SK-N-SH treated with all-trans-retinoic acid at 6 μM for 48 hours (cell line): ENCODE data around the gene ITPKB.

Experiments
- ATAC-seq: fragments of 200-7000 bp; cut with Tn5 transposase; 3 replicates; pipeline ENCODE4 v1.9.1; 2020; ENCODE audit warnings: mild to moderate bottlenecking, moderate library complexity
- ARNTL ChIP-seq: fragments of 450-650 bp; formaldehyde crosslinking; IDR thresholded peaks from 2 replicates; pipeline ENCODE4 v1.5.0; 2020; ENCODE audit warnings: low read depth, mild to moderate bottlenecking, moderate library complexity, borderline replicate concordance
- BACH2 ChIP-seq: fragments of 250-450 bp; sonication (Bioruptor Pico); IDR thresholded peaks from 2 replicates; pipeline ENCODE4 v1.9.0; 2021; ENCODE audit warnings: mild to moderate bottlenecking, borderline replicate concordance
- CSDC2 ChIP-seq: fragments of 250-450 bp; sonication (Bioruptor Pico); IDR thresholded peaks from 2 replicates; pipeline ENCODE4 v1.5.0; 2020; ENCODE audit warnings: mild to moderate bottlenecking, moderate library complexity
- ESRRG ChIP-seq: fragments of 250-450 bp; sonication (Bioruptor Pico); IDR thresholded peaks from 2 replicates; pipeline ENCODE4 v1.6.1; 2021; ENCODE audit warnings: mild to moderate bottlenecking
- GLIS3 ChIP-seq: fragments of 250-450 bp; sonication (Bioruptor Pico); IDR thresholded peaks from 2 replicates; pipeline ENCODE4 v1.5.0; 2020; ENCODE audit warnings: mild to moderate bottlenecking, moderate library complexity
- ISL1 ChIP-seq: fragments of 250-450 bp; sonication (Bioruptor Pico); IDR thresholded peaks from 2 replicates; pipeline ENCODE4 v2.1.2; 2022; ENCODE audit warnings: mild to moderate bottlenecking, moderate library complexity
- OSR1 ChIP-seq: fragments of 250-450 bp; sonication (Bioruptor Pico); IDR thresholded peaks from 2 replicates; pipeline ENCODE4 v1.8.0; 2022; ENCODE audit warnings: moderate library complexity, mild to moderate bottlenecking, inconsistent platforms
- PPARA ChIP-seq: fragments of 250-450 bp; sonication (Bioruptor Pico); IDR thresholded peaks from 2 replicates; pipeline ENCODE4 v1.5.0; 2020; ENCODE audit warnings: mild to moderate bottlenecking, borderline replicate concordance
- RARB ChIP-seq: fragments of 250-450 bp; sonication (Bioruptor Pico); IDR thresholded peaks from 2 replicates; pipeline ENCODE4 v1.8.0; 2021; ENCODE audit warnings: mild to moderate bottlenecking, moderate library complexity
- SNAI2 ChIP-seq: fragments of 250-450 bp; sonication (Bioruptor Pico); IDR thresholded peaks from 2 replicates; pipeline ENCODE4 v1.5.0; 2020; ENCODE audit warnings: mild to moderate bottlenecking, moderate library complexity
- TCF4 ChIP-seq: fragments of 250-450 bp; sonication (Bioruptor Pico); IDR thresholded peaks from 2 replicates; pipeline ENCODE4 v1.8.0; 2021; ENCODE audit warnings: mild to moderate bottlenecking, moderate library complexity, borderline replicate concordance
- TOX ChIP-seq: fragments of 250-450 bp; sonication (Bioruptor Pico); IDR thresholded peaks from 2 replicates; pipeline ENCODE4 v1.8.0; 2021; ENCODE audit warnings: mild to moderate bottlenecking, moderate library complexity, borderline replicate concordance
- ZC3H10 ChIP-seq: fragments of 250-450 bp; sonication (Bioruptor Pico); IDR thresholded peaks from 2 replicates; pipeline ENCODE4 v1.5.1; 2021; ENCODE audit warnings: mild to moderate bottlenecking, moderate library complexity
- ZFP3 ChIP-seq: fragments of 250-450 bp; sonication (Bioruptor Pico); IDR thresholded peaks from 2 replicates; pipeline ENCODE4 v1.5.0; 2020; ENCODE audit warnings: mild to moderate bottlenecking, moderate library complexity
- ZFP30 ChIP-seq: fragments of 450-650 bp; formaldehyde crosslinking; IDR thresholded peaks from 2 replicates; pipeline ENCODE4 v1.5.0; 2022; ENCODE audit warnings: mild to moderate bottlenecking, moderate library complexity
- ZNF565 ChIP-seq: fragments of 450-650 bp; formaldehyde crosslinking; conservative IDR thresholded peaks from 2 replicates; pipeline ENCODE4 v1.5.0; 2020; ENCODE audit warnings: low read depth, mild to moderate bottlenecking, moderate library complexity
- ZNF8 ChIP-seq: fragments of 450-650 bp; formaldehyde crosslinking; IDR thresholded peaks from 2 replicates; pipeline ENCODE4 v1.5.0; 2020; ENCODE audit warnings: mild to moderate bottlenecking, moderate library complexity
- TF ChIP-seq, protein P1 (sequence below): fragments of 250-450 bp; sonication (Bioruptor Pico); IDR thresholded peaks from 2 replicates; pipeline ENCODE4 v1.5.0; 2020; ENCODE audit warnings: mild to moderate bottlenecking, moderate library complexity
- TF ChIP-seq, protein P2 (sequence below): fragments of 250-450 bp; sonication (Bioruptor Pico); IDR thresholded peaks from 2 replicates; pipeline ENCODE4 v1.5.1; 2020; ENCODE audit warnings: low read depth, mild to moderate bottlenecking, moderate library complexity
- TF ChIP-seq, protein P3 (sequence below): fragments of 250-450 bp; sonication (Bioruptor Pico); IDR thresholded peaks from 2 replicates; pipeline ENCODE4 v1.8.0; 2020; ENCODE audit warnings: mild to moderate bottlenecking, moderate library complexity, borderline replicate concordance
- TF ChIP-seq, protein P4 (sequence below): fragments of 250-450 bp; sonication (Bioruptor Pico); IDR thresholded peaks from 2 replicates; pipeline ENCODE4 v1.5.1; 2021; ENCODE audit warnings: mild to moderate bottlenecking, moderate library complexity

Gene ITPKB

DNA sequence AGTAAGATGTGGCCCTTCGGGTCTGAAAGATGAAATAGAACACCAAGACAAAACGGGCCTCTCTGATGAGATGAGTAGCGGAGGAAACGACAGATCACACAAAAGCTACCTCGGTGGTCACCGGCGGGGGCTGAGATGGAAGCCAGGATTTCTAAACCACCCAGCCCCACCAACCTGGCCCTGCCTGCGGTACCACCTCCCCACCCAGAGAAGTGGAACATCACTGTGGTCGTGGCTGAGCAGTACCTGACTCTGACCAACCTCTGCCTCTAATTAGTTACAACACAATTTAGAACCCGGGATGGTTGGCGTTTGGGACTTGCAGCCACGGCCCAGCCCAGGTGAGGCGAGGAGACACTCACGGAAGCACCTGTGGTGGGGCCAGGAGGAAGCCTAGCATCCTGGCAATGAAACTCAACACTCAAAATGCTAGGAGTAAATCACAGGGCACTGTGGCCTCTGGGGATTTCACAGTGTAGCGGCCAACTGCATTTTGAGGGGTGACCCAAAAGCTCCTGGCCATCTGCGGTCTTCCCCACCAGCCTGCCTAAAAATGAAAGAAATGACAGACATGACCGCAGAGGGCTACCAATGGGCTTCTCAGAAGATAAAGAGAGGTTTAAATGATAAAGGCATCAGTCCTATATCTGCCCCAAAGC, 73.4 kb downstream of the ITPKB start (continued):
- TF ChIP-seq, protein P1, sequence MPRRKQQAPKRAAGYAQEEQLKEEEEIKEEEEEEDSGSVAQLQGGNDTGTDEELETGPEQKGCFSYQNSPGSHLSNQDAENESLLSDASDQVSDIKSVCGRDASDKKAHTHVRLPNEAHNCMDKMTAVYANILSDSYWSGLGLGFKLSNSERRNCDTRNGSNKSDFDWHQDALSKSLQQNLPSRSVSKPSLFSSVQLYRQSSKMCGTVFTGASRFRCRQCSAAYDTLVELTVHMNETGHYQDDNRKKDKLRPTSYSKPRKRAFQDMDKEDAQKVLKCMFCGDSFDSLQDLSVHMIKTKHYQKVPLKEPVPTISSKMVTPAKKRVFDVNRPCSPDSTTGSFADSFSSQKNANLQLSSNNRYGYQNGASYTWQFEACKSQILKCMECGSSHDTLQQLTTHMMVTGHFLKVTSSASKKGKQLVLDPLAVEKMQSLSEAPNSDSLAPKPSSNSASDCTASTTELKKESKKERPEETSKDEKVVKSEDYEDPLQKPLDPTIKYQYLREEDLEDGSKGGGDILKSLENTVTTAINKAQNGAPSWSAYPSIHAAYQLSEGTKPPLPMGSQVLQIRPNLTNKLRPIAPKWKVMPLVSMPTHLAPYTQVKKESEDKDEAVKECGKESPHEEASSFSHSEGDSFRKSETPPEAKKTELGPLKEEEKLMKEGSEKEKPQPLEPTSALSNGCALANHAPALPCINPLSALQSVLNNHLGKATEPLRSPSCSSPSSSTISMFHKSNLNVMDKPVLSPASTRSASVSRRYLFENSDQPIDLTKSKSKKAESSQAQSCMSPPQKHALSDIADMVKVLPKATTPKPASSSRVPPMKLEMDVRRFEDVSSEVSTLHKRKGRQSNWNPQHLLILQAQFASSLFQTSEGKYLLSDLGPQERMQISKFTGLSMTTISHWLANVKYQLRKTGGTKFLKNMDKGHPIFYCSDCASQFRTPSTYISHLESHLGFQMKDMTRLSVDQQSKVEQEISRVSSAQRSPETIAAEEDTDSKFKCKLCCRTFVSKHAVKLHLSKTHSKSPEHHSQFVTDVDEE (CRISPR knock-in tag): no peak
- no peak for TF ChIP-seq ZNF565 (CRISPR knock-in tag)

DNA sequence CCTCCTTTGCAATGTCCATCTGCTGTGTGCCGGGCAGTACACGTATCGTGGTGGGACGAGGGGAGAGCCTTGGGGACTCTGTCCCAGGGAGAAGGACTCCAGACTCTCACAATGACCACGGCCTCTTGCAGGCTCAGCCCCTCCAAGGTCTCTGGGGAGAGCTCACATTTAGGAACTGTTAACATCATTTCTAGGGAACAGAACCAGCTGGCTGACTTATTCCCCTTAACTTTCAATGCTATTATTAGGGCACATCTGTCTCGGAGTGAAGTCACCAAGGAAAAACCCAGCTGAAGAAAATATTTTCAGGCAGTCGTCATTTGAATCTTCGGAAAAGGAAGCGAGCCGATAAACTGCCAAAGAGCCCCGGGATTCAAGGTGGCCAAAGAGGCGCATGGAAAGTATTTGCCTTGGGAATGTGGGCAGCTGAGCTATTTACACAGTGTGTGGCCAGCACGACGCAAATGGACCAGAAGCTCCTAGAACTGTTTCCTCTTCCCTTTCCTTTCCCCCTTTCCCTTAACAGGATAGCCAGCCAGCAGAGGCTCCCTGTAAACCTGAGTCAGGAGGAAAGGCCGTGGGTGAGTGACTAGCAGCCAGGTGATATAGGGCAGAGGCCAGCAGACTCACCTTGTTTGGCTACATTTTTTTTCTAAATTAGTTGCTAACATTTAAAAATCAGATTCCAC, 74.5 kb downstream of the ITPKB start:
- TF ChIP-seq GLIS3 (no peak), ZFP3 (CRISPR knock-in tag) (no peak), ZC3H10 (CRISPR knock-in tag) (no peak), ISL1 (CRISPR knock-in tag) (no peak), ARNTL (no peak), CSDC2 (no peak), PPARA (no peak), TCF4 (no peak), OSR1 (no peak), ZNF565 (CRISPR knock-in tag) (no peak), RARB (CRISPR knock-in tag) (no peak), SNAI2 (CRISPR knock-in tag) (no peak), ZFP30 (CRISPR knock-in tag) (no peak), TOX (CRISPR knock-in tag) (no peak), ZNF8 (CRISPR knock-in tag) (no peak), ESRRG (CRISPR knock-in tag) (no peak)
- TF ChIP-seq, protein P1 (CRISPR knock-in tag): no peak
- TF ChIP-seq, protein P2, sequence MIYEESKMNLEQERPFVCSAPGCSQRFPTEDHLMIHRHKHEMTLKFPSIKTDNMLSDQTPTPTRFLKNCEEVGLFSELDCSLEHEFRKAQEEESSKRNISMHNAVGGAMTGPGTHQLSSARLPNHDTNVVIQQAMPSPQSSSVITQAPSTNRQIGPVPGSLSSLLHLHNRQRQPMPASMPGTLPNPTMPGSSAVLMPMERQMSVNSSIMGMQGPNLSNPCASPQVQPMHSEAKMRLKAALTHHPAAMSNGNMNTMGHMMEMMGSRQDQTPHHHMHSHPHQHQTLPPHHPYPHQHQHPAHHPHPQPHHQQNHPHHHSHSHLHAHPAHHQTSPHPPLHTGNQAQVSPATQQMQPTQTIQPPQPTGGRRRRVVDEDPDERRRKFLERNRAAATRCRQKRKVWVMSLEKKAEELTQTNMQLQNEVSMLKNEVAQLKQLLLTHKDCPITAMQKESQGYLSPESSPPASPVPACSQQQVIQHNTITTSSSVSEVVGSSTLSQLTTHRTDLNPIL (CRISPR knock-in tag): no peak
- ATAC-seq: no peak

DNA sequence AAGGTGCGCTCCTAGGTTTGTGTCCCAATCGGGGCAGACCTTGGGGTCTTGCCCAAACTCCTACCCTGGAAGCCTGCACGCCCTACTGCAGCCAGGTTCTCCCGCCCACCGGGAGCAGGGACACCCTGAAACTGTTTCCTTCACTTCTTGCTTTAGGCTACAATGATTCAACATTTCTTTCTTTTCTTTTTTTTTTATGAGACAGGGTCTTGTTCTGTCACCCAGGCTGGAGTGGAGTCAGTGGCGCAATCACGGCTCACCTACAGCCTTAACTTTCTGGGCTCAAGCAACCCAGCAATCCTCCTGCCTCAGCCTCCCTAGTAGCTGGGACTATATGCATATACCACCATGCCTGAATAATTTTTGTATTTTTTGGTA, 75.8 kb downstream of the ITPKB start:
- ATAC-seq: no peak
- TF ChIP-seq, protein P1 (CRISPR knock-in tag): no peak
- TF ChIP-seq TCF4: no peak
- no peak for TF ChIP-seq ISL1 (CRISPR knock-in tag)
- TF ChIP-seq, protein P2 (CRISPR knock-in tag): no peak
- TF ChIP-seq BACH2 (CRISPR knock-in tag): no peak
- TF ChIP-seq ZFP3 (CRISPR knock-in tag): no peak
- TF ChIP-seq PPARA: no peak
- no peak for TF ChIP-seq SNAI2 (CRISPR knock-in tag)
- TF ChIP-seq CSDC2: no peak
- no peak for TF ChIP-seq ZC3H10 (CRISPR knock-in tag)
- no peak for TF ChIP-seq RARB (CRISPR knock-in tag)
- no peak for TF ChIP-seq ZNF565 (CRISPR knock-in tag)
- TF ChIP-seq, protein P3, sequence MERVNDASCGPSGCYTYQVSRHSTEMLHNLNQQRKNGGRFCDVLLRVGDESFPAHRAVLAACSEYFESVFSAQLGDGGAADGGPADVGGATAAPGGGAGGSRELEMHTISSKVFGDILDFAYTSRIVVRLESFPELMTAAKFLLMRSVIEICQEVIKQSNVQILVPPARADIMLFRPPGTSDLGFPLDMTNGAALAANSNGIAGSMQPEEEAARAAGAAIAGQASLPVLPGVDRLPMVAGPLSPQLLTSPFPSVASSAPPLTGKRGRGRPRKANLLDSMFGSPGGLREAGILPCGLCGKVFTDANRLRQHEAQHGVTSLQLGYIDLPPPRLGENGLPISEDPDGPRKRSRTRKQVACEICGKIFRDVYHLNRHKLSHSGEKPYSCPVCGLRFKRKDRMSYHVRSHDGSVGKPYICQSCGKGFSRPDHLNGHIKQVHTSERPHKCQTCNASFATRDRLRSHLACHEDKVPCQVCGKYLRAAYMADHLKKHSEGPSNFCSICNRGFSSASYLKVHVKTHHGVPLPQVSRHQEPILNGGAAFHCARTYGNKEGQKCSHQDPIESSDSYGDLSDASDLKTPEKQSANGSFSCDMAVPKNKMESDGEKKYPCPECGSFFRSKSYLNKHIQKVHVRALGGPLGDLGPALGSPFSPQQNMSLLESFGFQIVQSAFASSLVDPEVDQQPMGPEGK: no peak
- TF ChIP-seq, protein P4, sequence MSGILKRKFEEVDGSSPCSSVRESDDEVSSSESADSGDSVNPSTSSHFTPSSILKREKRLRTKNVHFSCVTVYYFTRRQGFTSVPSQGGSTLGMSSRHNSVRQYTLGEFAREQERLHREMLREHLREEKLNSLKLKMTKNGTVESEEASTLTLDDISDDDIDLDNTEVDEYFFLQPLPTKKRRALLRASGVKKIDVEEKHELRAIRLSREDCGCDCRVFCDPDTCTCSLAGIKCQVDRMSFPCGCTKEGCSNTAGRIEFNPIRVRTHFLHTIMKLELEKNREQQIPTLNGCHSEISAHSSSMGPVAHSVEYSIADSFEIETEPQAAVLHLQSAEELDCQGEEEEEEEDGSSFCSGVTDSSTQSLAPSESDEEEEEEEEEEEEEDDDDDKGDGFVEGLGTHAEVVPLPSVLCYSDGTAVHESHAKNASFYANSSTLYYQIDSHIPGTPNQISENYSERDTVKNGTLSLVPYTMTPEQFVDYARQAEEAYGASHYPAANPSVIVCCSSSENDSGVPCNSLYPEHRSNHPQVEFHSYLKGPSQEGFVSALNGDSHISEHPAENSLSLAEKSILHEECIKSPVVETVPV (CRISPR knock-in tag): no peak
